ENCODE measurements around the gene NDUFV3.

- TF ChIP-seq EP300 (IDR thresholded peaks at IDR 0.05; ENCODE audit: low read depth) (no peak), POLR2AphosphoS5 (IDR thresholded peaks at IDR 0.05) (peak; percentile 9 to 64 (median 52))
These were observed 46.7 kb downstream of the NDUFV3 start for GRCh38 chr21:42939582-42940413.

All from transverse colon (tissue), 3 donors.